Prostate gland (tissue), 2 donors: Measurements from ENCODE around the gene ARMC12. TPM values are rescaled to one million over a fixed set of nuclear protein-coding genes. Genes with fewer than 3 reads are reported as not detected.
A peak's percentile ranks its signal among the peaks of the same experiment; 100 is the strongest.

Source experiments
- DNase-seq: peaks from one replicate; pipeline ENCODE4 v3.0.0-alpha.2; 2019; ENCODE audit warnings: low spot score
- H3K27ac ChIP-seq, 2 donors: fragments of 200-600 bp; sonication (generic); 2 replicates each; pipeline ENCODE4 v1.5.1; 2017 to 2019
- H3K27me3 ChIP-seq: fragments of 200-600 bp; sonication (generic); replicated peaks from 2 replicates; pipeline ENCODE4 v1.5.1; 2019; ENCODE audit not compliant: insufficient read depth
- H3K36me3 ChIP-seq, 2 donors: fragments of 200-600 bp; sonication (generic); 1 replicate in 1 of 2; 2 replicates in 1 of 2; pipeline versions ENCODE4 v1.5.1 to v1.8.1; 2017 to 2019
- H3K4me1 ChIP-seq: fragments of 200-600 bp; sonication (generic); replicated peaks from 2 replicates; pipeline ENCODE4 v1.5.1; 2019
- H3K4me3 ChIP-seq, 2 donors: fragments of 200-600 bp; sonication (generic); 2 replicates each; pipeline ENCODE4 v1.5.1; 2017 to 2019
- H3K9me3 ChIP-seq: fragments of 200-600 bp; sonication (generic); 2 replicates; pipeline ENCODE4 v1.5.1; 2017
- CTCF ChIP-seq, 4 experiments: fragments of 200-600 bp in 2 of 4; fragments of 450-650 bp in 2 of 4; sonication (generic) in 2 of 4; IDR thresholded peaks; 1 replicate in 3 of 4; 2 replicates in 1 of 4; pipeline ENCODE4 v1.5.1; 2016 to 2019; ENCODE audit warnings: antibody characterized with exemption in 4 of 4, mild to moderate bottlenecking in 2 of 4, moderate library complexity in 2 of 4
- POLR2A ChIP-seq: fragments of 450-650 bp; IDR thresholded peaks from one replicate; pipeline ENCODE4 v1.6.1; 2016; ENCODE audit warnings: antibody characterized with exemption, mild to moderate bottlenecking
- POLR2AphosphoS5 ChIP-seq: sonication (generic); formaldehyde crosslinking; IDR thresholded peaks from one replicate; pipeline ENCODE4 v1.6.1; 2017; ENCODE audit warnings: antibody characterized with exemption
- WGBS: methylation state at CpG from one replicate; pipeline ENCODE4 v1.1.5; 2018; 5-methylcytosine and 5-hydroxymethylcytosine counted together
- intact Hi-C: fragments of 100-400 bp; cut with DNase I; formaldehyde crosslinking; loops from one replicate; pipeline ENCODE4 v1.14.2; 2022
- total RNA-seq, 2 donors: library from RNA; depleted of rRNA; stranded (reverse); fragments of >200 nt; gene quantifications; one replicate each; pipeline ENCODE4 v1.1.0, GENCODE V29; 2016

The ARMC12 gene
- total RNA-seq, 2 donors from 2014 or later = 1.7 to 4.4 TPM

GRCh38 chr6:35751594-35751993 lies 14.8 kb downstream of the ARMC12 start:
- DNase-seq = no peak
- intact Hi-C loops = no loop called here
- WGBS = 80% methylated on average over 4 of the region's 4 CpGs

GRCh38 chr6:35752330-35752729 lies 15.5 kb downstream of the ARMC12 start:
- WGBS = 93% methylated on average over 4 of the region's 4 CpGs
- no peaks in the 10 kb centered on the region for H3K9me3 ChIP-seq
- intact Hi-C loops = no loop called here
- no peak overlapping the region for H3K4me3 ChIP-seq
- TF ChIP-seq POLR2A (no peak), CTCF (IDR thresholded peaks at IDR 0.05) (no peak), POLR2AphosphoS5 (no peak)
- H3K27ac ChIP-seq = no peak overlapping the region
- DNase-seq = no peak
- no peaks in the 10 kb centered on the region for H3K36me3 ChIP-seq
- H3K27me3 ChIP-seq = no peaks in the 10 kb centered on the region
- H3K4me1 ChIP-seq = no peaks in the 10 kb centered on the region

More at GRCh38 chr6:35751594-35751993, 14.8 kb downstream of the ARMC12 start:
- H3K4me3 ChIP-seq = no peak overlapping the region
- H3K36me3 ChIP-seq = no peaks in the 10 kb centered on the region
- no peaks in the 10 kb centered on the region for H3K4me1 ChIP-seq
- no peak overlapping the region for H3K27ac ChIP-seq
- no peaks in the 10 kb centered on the region for H3K9me3 ChIP-seq
- H3K27me3 ChIP-seq = no peaks in the 10 kb centered on the region
- TF ChIP-seq POLR2A (no peak), CTCF (IDR thresholded peaks at IDR 0.05) (no peak), POLR2AphosphoS5 (no peak)

- Histone ChIP-seq H3K27ac (peak overlapping the region in 1 of 2 donors; percentile 14), H3K9me3 (no peaks in the 10 kb centered on the region), H3K4me3 (no peak overlapping the region), H3K27me3 (no peaks in the 10 kb centered on the region), H3K36me3 (no peaks in the 10 kb centered on the region), H3K4me1 (no peaks in the 10 kb centered on the region)
- peak; percentile 54 for DNase-seq
- 73% methylated on average over 6 of the region's 6 CpGs for WGBS
- intact Hi-C loops = no loop called here
- peak; percentile 47 for TF ChIP-seq POLR2AphosphoS5
- no peak for TF ChIP-seq CTCF (IDR thresholded peaks at IDR 0.05)
These were observed 17.8 kb downstream of the ARMC12 start for GRCh38 chr6:35754452-35755277.

- Histone ChIP-seq H3K4me1 (no peaks in the 10 kb centered on the region), H3K27ac (no peak overlapping the region), H3K4me3 (no peak overlapping the region), H3K9me3 (no peaks in the 10 kb centered on the region), H3K27me3 (no peaks in the 10 kb centered on the region), H3K36me3 (no peaks in the 10 kb centered on the region)
- no peak for TF ChIP-seq POLR2A
- no peak for TF ChIP-seq POLR2AphosphoS5
- TF ChIP-seq CTCF (IDR thresholded peaks at IDR 0.05) = no peak
- WGBS = 29% methylated on average over 3 of the region's 3 CpGs
- DNase-seq = no peak
- intact Hi-C loops = no loop called here
These were observed 18.6 kb downstream of the ARMC12 start for GRCh38 chr6:35755278-35755924.
